ENCODE results near the gene HEPACAM2.

The HEPACAM2 gene

GRCh38 chr7:93146472-93147141 lies 79.7 kb downstream of the HEPACAM2 start:
- DNase-seq: no peak

- no peak for DNase-seq
These were observed 80.2 kb downstream of the HEPACAM2 start for GRCh38 chr7:93146036-93146435.

GRCh38 chr7:93145354-93145753 lies 80.9 kb downstream of the HEPACAM2 start:
- DNase-seq: no peak

- DNase-seq: no peak
These were observed 84.1 kb downstream of the HEPACAM2 start for GRCh38 chr7:93142127-93142526.

GRCh38 chr7:93140582-93141191 lies 85.6 kb downstream of the HEPACAM2 start:
- DNase-seq: no peak

GRCh38 chr7:93138576-93138975 lies 87.7 kb downstream of the HEPACAM2 start:
- no peak for DNase-seq
